K562 (cell line): Measurements from ENCODE around the gene ALKBH4. TPM values are rescaled to one million over a fixed set of nuclear protein-coding genes. Genes with fewer than 3 reads are reported as not detected.

Experiments
- E4F1 ChIP-seq: fragments of 250-450 bp; sonication (Bioruptor Pico); IDR thresholded peaks from 2 replicates; pipeline ENCODE4 v1.5.0; 2021; ENCODE audit warnings: mild to moderate bottlenecking, borderline replicate concordance
- MYC ChIP-seq, 2 experiments: fragments of 250-450 bp in 1 of 2; sonication (Bioruptor Pico) in 1 of 2; IDR thresholded peaks; 2 replicates each; pipeline versions ENCODE4 v1.5.1 to v1.6.1; 2012 to 2021; ENCODE audit warnings: low read depth in 2 of 2, borderline replicate concordance in 1 of 2, improper control_type of control experiment in 1 of 2, low read length in 1 of 2, mild to moderate bottlenecking in 1 of 2, moderate library complexity in 1 of 2
- POLR2A ChIP-seq: fragments of 450-650 bp; conservative IDR thresholded peaks from 2 replicates; pipeline ENCODE4 v1.6.1; 2016
- SIN3A ChIP-seq, 2 experiments: fragments of 150-350 bp in 1 of 2; IDR thresholded peaks; 2 replicates each; pipeline ENCODE4 v1.6.1; 2011 to 2016; ENCODE audit warnings: borderline replicate concordance in 2 of 2, low read depth in 2 of 2, low read length in 2 of 2, mild to moderate bottlenecking in 2 of 2, moderate library complexity in 2 of 2; ENCODE audit not compliant: control insufficient read depth in 1 of 2
- SMAD2 ChIP-seq: fragments of 150-350 bp; IDR thresholded peaks from 2 replicates; pipeline ENCODE4 v1.6.1; 2014; ENCODE audit warnings: low read depth, mild to moderate bottlenecking, low read length
- TBL1XR1 ChIP-seq, 2 experiments: IDR thresholded peaks; 2 replicates each; pipeline ENCODE4 v1.6.1; 2012; ENCODE audit warnings: improper control_type of control experiment in 2 of 2, low read length in 2 of 2, mild to moderate bottlenecking in 1 of 2
- TRIM25 ChIP-seq: fragments of 450-650 bp; IDR thresholded peaks from 2 replicates; pipeline ENCODE4 v1.7.0; 2016; ENCODE audit warnings: borderline replicate concordance
- ZBTB33 ChIP-seq: sonication (generic); formaldehyde crosslinking; IDR thresholded peaks from 2 replicates; pipeline ENCODE4 v1.8.1; 2023; ENCODE audit warnings: mild to moderate bottlenecking, missing genetic modification reagents
- ZBTB49 ChIP-seq: sonication (generic); formaldehyde crosslinking; IDR thresholded peaks from 2 replicates; pipeline ENCODE4 v1.8.0; 2022; ENCODE audit warnings: missing genetic modification reagents, mild to moderate bottlenecking, borderline replicate concordance
- polyA plus RNA-seq, 8 experiments: library from polyadenylated mRNA; depleted of rRNA in 4 of 8; stranded (reverse) in 5 of 8; unstranded in 3 of 8; fragments of >200 nt; fragmentation: Nextera tagmentation in 2 of 8; fragmentation: Illumina TruSeq in 1 of 8; extraction: Ambion mirVana in 2 of 8; extraction: Trizol in 1 of 8; gene quantifications; 2 replicates each; pipeline versions ENCODE4 v1.2.1 to v1.2.3, GENCODE V29; 2011 to 2014; ENCODE audit warnings: inconsistent platforms in 1 of 8, missing spikeins in 1 of 8
- total RNA-seq, 7 experiments: library from RNA; depleted of rRNA in 6 of 7; stranded (reverse); fragments of >200 nt in 6 of 7; fragmentation: Illumina TruSeq in 2 of 7; extraction: Trizol in 2 of 7; gene quantifications; 2 replicates each; pipeline versions ENCODE4 v1.2.1 to v1.2.3, GENCODE V29; 2011 to 2021; ENCODE audit warnings: low replicate concordance in 1 of 7
- TF ChIP-seq, protein P1 (sequence below), 2 experiments: fragments of 450-650 bp; IDR thresholded peaks; 2 replicates each; pipeline ENCODE4 v1.6.1; 2018; ENCODE audit warnings: mild to moderate bottlenecking in 2 of 2, low read depth in 1 of 2; ENCODE audit not compliant: partially characterized antibody in 2 of 2

ALKBH4 gene
- total and polyA plus RNA-seq, 9 of the 15 experiments (the other 6 are each of a cell fraction or from before 2014, with no cell fraction given) = 4.6 to 21.4 (median 11.8) TPM

DNA sequence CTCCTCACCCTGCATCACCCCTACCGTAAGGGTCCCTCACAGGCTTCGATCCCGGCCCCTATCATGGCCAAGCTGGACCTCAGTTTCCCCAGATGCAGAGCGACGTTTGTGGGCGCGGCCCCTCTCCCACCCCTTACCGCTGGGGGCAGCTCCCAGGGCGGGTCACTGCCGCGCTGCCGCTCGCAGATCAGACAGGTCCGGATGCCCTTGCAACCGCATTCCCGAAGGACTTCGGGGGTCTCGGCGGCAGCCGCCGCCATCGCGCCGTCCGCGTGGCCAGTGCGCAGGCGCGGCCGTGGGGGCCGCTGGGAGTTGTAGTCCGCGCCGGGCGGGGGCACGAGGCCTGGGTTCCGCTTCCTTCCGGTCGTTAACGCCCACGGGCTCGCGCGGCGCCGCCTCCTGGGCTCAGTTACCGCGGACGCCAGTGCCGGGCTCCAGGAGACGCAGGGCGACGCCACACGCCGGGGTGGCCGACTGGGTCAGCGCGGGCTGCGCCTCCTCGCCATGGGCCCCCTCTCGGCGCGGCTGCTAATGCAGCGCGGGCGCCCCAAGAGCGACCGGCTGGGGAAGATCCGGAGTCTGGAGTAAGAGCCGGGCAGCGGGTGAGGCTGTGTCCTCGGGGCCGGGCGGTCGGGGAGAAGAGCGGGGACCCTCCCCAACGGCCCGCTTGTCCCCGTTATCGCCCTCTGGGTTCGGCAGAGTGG is at the start of gene ALKBH4, which contains the start of gene LRWD1 (continued):
- TF ChIP-seq SIN3A (IDR thresholded peaks at IDR 0.05; ENCODE audit: borderline replicate concordance in 2 of 2, control insufficient read depth in 1 of 2, low read depth in 2 of 2, low read length in 2 of 2) (peak; percentile 94 to 99), ZBTB33 (CRISPR knock-in tag) (peak; percentile 61; the same call in 1 of the 2 replicates), TRIM25 (no peak; the same call in 1 of the 2 replicates), SMAD2 (no peak), E4F1 (no peak), POLR2A (peak; percentile 86), ZBTB49 (CRISPR knock-in tag) (no peak), MYC (IDR thresholded peaks at IDR 0.05; ENCODE audit: low read depth, low read length) (peak; percentile 97), MYC (CRISPR knock-in tag; IDR thresholded peaks at IDR 0.05; ENCODE audit: borderline replicate concordance, low read depth) (no peak), TBL1XR1 (IDR thresholded peaks at IDR 0.05; ENCODE audit: low read length in 2 of 2) (no peak; a peak in 1 of 4 replicates)
- TF ChIP-seq, protein P1, sequence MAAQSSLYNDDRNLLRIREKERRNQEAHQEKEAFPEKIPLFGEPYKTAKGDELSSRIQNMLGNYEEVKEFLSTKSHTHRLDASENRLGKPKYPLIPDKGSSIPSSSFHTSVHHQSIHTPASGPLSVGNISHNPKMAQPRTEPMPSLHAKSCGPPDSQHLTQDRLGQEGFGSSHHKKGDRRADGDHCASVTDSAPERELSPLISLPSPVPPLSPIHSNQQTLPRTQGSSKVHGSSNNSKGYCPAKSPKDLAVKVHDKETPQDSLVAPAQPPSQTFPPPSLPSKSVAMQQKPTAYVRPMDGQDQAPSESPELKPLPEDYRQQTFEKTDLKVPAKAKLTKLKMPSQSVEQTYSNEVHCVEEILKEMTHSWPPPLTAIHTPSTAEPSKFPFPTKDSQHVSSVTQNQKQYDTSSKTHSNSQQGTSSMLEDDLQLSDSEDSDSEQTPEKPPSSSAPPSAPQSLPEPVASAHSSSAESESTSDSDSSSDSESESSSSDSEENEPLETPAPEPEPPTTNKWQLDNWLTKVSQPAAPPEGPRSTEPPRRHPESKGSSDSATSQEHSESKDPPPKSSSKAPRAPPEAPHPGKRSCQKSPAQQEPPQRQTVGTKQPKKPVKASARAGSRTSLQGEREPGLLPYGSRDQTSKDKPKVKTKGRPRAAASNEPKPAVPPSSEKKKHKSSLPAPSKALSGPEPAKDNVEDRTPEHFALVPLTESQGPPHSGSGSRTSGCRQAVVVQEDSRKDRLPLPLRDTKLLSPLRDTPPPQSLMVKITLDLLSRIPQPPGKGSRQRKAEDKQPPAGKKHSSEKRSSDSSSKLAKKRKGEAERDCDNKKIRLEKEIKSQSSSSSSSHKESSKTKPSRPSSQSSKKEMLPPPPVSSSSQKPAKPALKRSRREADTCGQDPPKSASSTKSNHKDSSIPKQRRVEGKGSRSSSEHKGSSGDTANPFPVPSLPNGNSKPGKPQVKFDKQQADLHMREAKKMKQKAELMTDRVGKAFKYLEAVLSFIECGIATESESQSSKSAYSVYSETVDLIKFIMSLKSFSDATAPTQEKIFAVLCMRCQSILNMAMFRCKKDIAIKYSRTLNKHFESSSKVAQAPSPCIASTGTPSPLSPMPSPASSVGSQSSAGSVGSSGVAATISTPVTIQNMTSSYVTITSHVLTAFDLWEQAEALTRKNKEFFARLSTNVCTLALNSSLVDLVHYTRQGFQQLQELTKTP (IDR thresholded peaks at IDR 0.05; ENCODE audit: low read depth in 1 of 2, partially characterized antibody in 2 of 2) = no peak
